IMR-90 (cell line): ENCODE results near the gene PPP1R12B. TPM values are rescaled to one million over a fixed set of nuclear protein-coding genes. Genes with fewer than 3 reads are reported as not detected.

ENCODE experiments used
- ATAC-seq: fragments of 200-7000 bp; cut with Tn5 transposase; 2 replicates; pipeline ENCODE4 v1.9.1; 2020; ENCODE audit warnings: low read depth, mild to moderate bottlenecking, moderate library complexity
- BruUV-seq: library from RNA; stranded (reverse); fragments of 400-500 nt; replicated peaks from 2 replicates; lab custom pipeline; 2021; lab: Mats Ljungman, UMichigan
- CTCF ChIA-PET: fragments of 300-600 bp; formaldehyde crosslinking; extraction: SDS; loops from one replicate; lab custom pipeline; 2021; ENCODE audit warnings: antibody characterized with exemption; lab: Yijun Ruan, JAX
- POLR2A ChIA-PET: fragments of 300-600 bp; sonication (Branson Sonifier 250); formaldehyde crosslinking; loops from one replicate; lab custom pipeline; 2022; ENCODE audit warnings: antibody characterized with exemption; ENCODE audit not compliant: unreplicated experiment; lab: Charles Lee
- DNase-seq: peaks from one replicate; pipeline ENCODE4 v3.0.0; 2013
- H2AFZ ChIP-seq: replicated peaks from 2 replicates; pipeline ENCODE3; 2013; ENCODE audit warnings: low read length, mild to moderate bottlenecking; ENCODE audit not compliant: poor library complexity
- H2AK5ac ChIP-seq: 2 replicates; pipeline ENCODE4 v1.6.1; 2013; ENCODE audit warnings: low read depth, low read length, inconsistent platforms
- H2AK9ac ChIP-seq: replicated peaks from 2 replicates; pipeline ENCODE3; 2013; ENCODE audit warnings: mild to moderate bottlenecking, low read depth, low read length, moderate library complexity; ENCODE audit not compliant: poor library complexity
- H2BK120ac ChIP-seq: 2 replicates; pipeline ENCODE4 v1.6.1; 2013; ENCODE audit warnings: low read depth, low read length, inconsistent platforms
- H2BK15ac ChIP-seq: 3 replicates; pipeline ENCODE4 v1.6.1; 2013; ENCODE audit warnings: low read depth, low read length, inconsistent platforms
- H2BK20ac ChIP-seq: 2 replicates; pipeline ENCODE4 v1.6.1; 2013; ENCODE audit warnings: low read depth, mild to moderate bottlenecking, inconsistent platforms, low read length, moderate library complexity
- H2BK5ac ChIP-seq: 2 replicates; pipeline ENCODE4 v1.6.1; 2013; ENCODE audit warnings: mild to moderate bottlenecking, low read depth, low read length, inconsistent platforms; ENCODE audit not compliant: poor library complexity, severe bottlenecking
- H3K14ac ChIP-seq: replicated peaks from 2 replicates; pipeline ENCODE4 v1.6.1; 2013; ENCODE audit warnings: low read depth, low read length, inconsistent platforms
- H3K18ac ChIP-seq: 2 replicates; pipeline ENCODE4 v1.6.1; 2013; ENCODE audit warnings: low read depth, low read length, control low read depth
- H3K23ac ChIP-seq: 2 replicates; pipeline ENCODE4 v1.6.1; 2013; ENCODE audit warnings: low read depth, low read length, inconsistent platforms
- H3K27ac ChIP-seq: 2 replicates; pipeline ENCODE4 v1.5.1; 2013; ENCODE audit warnings: mild to moderate bottlenecking, control low read depth, low read length; ENCODE audit not compliant: insufficient read depth
- H3K27me3 ChIP-seq: 2 replicates; pipeline ENCODE4 v1.6.1; 2013; ENCODE audit warnings: low read length; ENCODE audit not compliant: control insufficient read depth, insufficient read depth
- H3K36me3 ChIP-seq: 2 replicates; pipeline ENCODE4 v1.6.1; 2013; ENCODE audit warnings: low read length, mixed read lengths; ENCODE audit not compliant: control insufficient read depth, insufficient read depth
- H3K4ac ChIP-seq: 2 replicates; pipeline ENCODE4 v1.6.1; 2013; ENCODE audit warnings: low read depth, low read length, inconsistent platforms
- H3K4me1 ChIP-seq: 2 replicates; pipeline ENCODE4 v1.6.1; 2013; ENCODE audit warnings: low read length, mixed read lengths; ENCODE audit not compliant: control insufficient read depth, insufficient read depth
- H3K4me2 ChIP-seq: 2 replicates; pipeline ENCODE4 v1.6.1; 2013; ENCODE audit warnings: low read depth, mild to moderate bottlenecking, control low read depth, low read length, moderate library complexity
- H3K4me3 ChIP-seq: 2 replicates; pipeline ENCODE4 v1.5.1; 2013; ENCODE audit warnings: low read depth, mild to moderate bottlenecking, control low read depth, low read length, moderate library complexity; ENCODE audit not compliant: insufficient read depth
- H3K56ac ChIP-seq: 2 replicates; pipeline ENCODE4 v1.6.1; 2013; ENCODE audit warnings: low read length, inconsistent platforms; ENCODE audit not compliant: insufficient read depth; ENCODE audit errors: extremely low read depth
- H3K79me1 ChIP-seq, 2 experiments: 2 replicates each; pipeline ENCODE4 v1.6.1; 2013; ENCODE audit warnings: low read length in 2 of 2, inconsistent platforms in 1 of 2, low read depth in 1 of 2
- H3K9ac ChIP-seq: 2 replicates; pipeline ENCODE4 v1.6.1; 2013; ENCODE audit warnings: low read depth, low read length, control low read depth
- H3K9me1 ChIP-seq: 2 replicates; pipeline ENCODE4 v1.6.1; 2013; ENCODE audit warnings: low read length, inconsistent platforms; ENCODE audit not compliant: insufficient read depth
- H3K9me3 ChIP-seq: 2 replicates; pipeline ENCODE4 v1.6.1; 2013; ENCODE audit warnings: low read length; ENCODE audit not compliant: control insufficient read depth, insufficient read depth
- H4K20me1 ChIP-seq: 2 replicates; pipeline ENCODE4 v1.6.1; 2013; ENCODE audit warnings: low read length, inconsistent platforms; ENCODE audit not compliant: insufficient read depth
- H4K5ac ChIP-seq: 2 replicates; pipeline ENCODE4 v1.6.1; 2013; ENCODE audit warnings: mild to moderate bottlenecking, low read depth, low read length, control low read depth
- H4K8ac ChIP-seq, 2 experiments: 2 replicates each; pipeline ENCODE4 v1.6.1; 2013; ENCODE audit warnings: low read depth in 2 of 2, low read length in 2 of 2, control low read depth in 1 of 2, inconsistent platforms in 1 of 2
- H4K91ac ChIP-seq: 2 replicates; pipeline ENCODE4 v1.6.1; 2013; ENCODE audit warnings: low read depth, low read length, inconsistent platforms; ENCODE audit not compliant: insufficient read depth
- BHLHE40 ChIP-seq: fragments of 150-350 bp; IDR thresholded peaks from 2 replicates; pipeline ENCODE4 v1.6.1; 2016; ENCODE audit warnings: mild to moderate bottlenecking, low read depth, low read length
- CEBPB ChIP-seq: IDR thresholded peaks from 2 replicates; pipeline ENCODE4 v1.6.1; 2012; ENCODE audit warnings: low read depth, low read length, improper control_type of control experiment
- CHD1 ChIP-seq: IDR thresholded peaks from 2 replicates; pipeline ENCODE4 v1.6.1; 2012; ENCODE audit warnings: low read depth, low read length, improper control_type of control experiment
- ELK1 ChIP-seq: fragments of 150-350 bp; IDR thresholded peaks from 2 replicates; pipeline ENCODE4 v1.6.1; 2016; ENCODE audit warnings: low read depth, mild to moderate bottlenecking, low read length, moderate library complexity, borderline replicate concordance
- FOS ChIP-seq: fragments of 150-350 bp; IDR thresholded peaks from 2 replicates; pipeline ENCODE4 v1.6.1; 2016; ENCODE audit warnings: low read depth, low read length
- MAFK ChIP-seq: IDR thresholded peaks from 2 replicates; pipeline ENCODE4 v1.6.1; 2012; ENCODE audit warnings: low read depth, low read length, improper control_type of control experiment
- MAZ ChIP-seq: IDR thresholded peaks from 2 replicates; pipeline ENCODE4 v1.6.1; 2012; ENCODE audit warnings: low read depth, mild to moderate bottlenecking, low read length, improper control_type of control experiment, moderate library complexity, borderline replicate concordance
- MXI1 ChIP-seq: IDR thresholded peaks from 2 replicates; pipeline ENCODE4 v1.6.1; 2012; ENCODE audit warnings: low read depth, mild to moderate bottlenecking, low read length, moderate library complexity, borderline replicate concordance
- NFE2L2 ChIP-seq: fragments of 150-350 bp; IDR thresholded peaks from 2 replicates; pipeline ENCODE4 v1.6.1; 2016; ENCODE audit warnings: low read depth, mild to moderate bottlenecking, low read length
- POLR2A ChIP-seq: IDR thresholded peaks from 2 replicates; pipeline ENCODE4 v1.6.1; 2012; ENCODE audit warnings: mild to moderate bottlenecking, low read depth, low read length
- RCOR1 ChIP-seq: IDR thresholded peaks from 2 replicates; pipeline ENCODE4 v1.6.1; 2012; ENCODE audit warnings: mild to moderate bottlenecking, low read length, improper control_type of control experiment; ENCODE audit not compliant: insufficient replicate concordance
- RFX5 ChIP-seq: IDR thresholded peaks from 2 replicates; pipeline ENCODE4 v1.8.0; 2012; ENCODE audit warnings: low read depth, mild to moderate bottlenecking, low read length, moderate library complexity
- SMC3 ChIP-seq: fragments of 150-350 bp; IDR thresholded peaks from 2 replicates; pipeline ENCODE4 v1.6.1; 2016; ENCODE audit warnings: low read depth, mild to moderate bottlenecking, antibody characterized with exemption, low read length, moderate library complexity
- USF2 ChIP-seq: fragments of 150-350 bp; IDR thresholded peaks from 2 replicates; pipeline ENCODE4 v1.6.1; 2017; ENCODE audit warnings: mild to moderate bottlenecking, antibody characterized with exemption, low read length, low read depth
- WGBS, 2 experiments: methylation state at CpG; one replicate each; pipeline versions ENCODE4 v1.1.5 to v1.1.7; 2013; ENCODE audit warnings: missing lambda C conversion rate in 2 of 2; ENCODE audit not compliant: insufficient read length in 1 of 2; ENCODE audit errors: extremely low coverage in 2 of 2; 5-methylcytosine and 5-hydroxymethylcytosine counted together
- dilution Hi-C: fragments of 300-500 bp; cut with HindIII; formaldehyde crosslinking; loops from one replicate; pipeline ENCODE4 v1.14.3; 2018; ENCODE audit warnings: low sequenced_read_pairs; ENCODE audit not compliant: unreplicated experiment
- in situ Hi-C: fragments of 300-500 bp; cut with MboI; formaldehyde crosslinking; loops from 3 replicates; pipeline ENCODE4 v1.14.3; 2019; ENCODE audit warnings: low sequenced_read_pairs, inconsistent platforms, mixed read lengths
- intact Hi-C: fragments of 100-400 bp; cut with micrococcal nuclease; formaldehyde crosslinking; loops from 2 replicates; pipeline ENCODE4 v1.10.0; 2022
- polyA plus RNA-seq, 3 experiments: library from polyadenylated mRNA; depleted of rRNA; stranded (reverse); fragments of >200 nt; gene quantifications; 2 replicates each; pipeline ENCODE4 v1.2.3, GENCODE V29; 2012; ENCODE audit warnings: low replicate concordance in 1 of 3
- total RNA-seq: library from RNA; depleted of rRNA; stranded (reverse); fragments of >200 nt; gene quantifications from 2 replicates; pipeline ENCODE4 v1.2.3, GENCODE V29; 2012

The PPP1R12B gene
- total and polyA plus RNA-seq, 2 of the 4 experiments (the other 2 are of a cell fraction), result 8.5 to 12.0 TPM

- peak; percentile 15; the same call in 1 of the 2 replicates for ATAC-seq
- CTCF ChIA-PET, result interaction anchor here (0.5 to 2.1 kb wide), 11 partner anchors 14 to 740 kb away, joined by 3 to 15 read pairs (median 6); no protein-coding TSS in a partner anchor
- H3K56ac ChIP-seq, result no peak overlapping the region
Observed at GRCh38 chr1:202600432-202601041, 252.0 kb downstream of the PPP1R12B start.

More at GRCh38 chr1:202600432-202601041, 252.0 kb downstream of the PPP1R12B start:
- H2AK9ac ChIP-seq, result peak overlapping the region; percentile 86
- no peak overlapping the region for H3K4me2 ChIP-seq
- H3K27me3 ChIP-seq, result no peaks in the 10 kb centered on the region
- no peak for DNase-seq
- H4K8ac ChIP-seq, result 0 out of 4 replicates have a peak overlapping the region, but pooled peaks of 1 of the 2 experiments have one; percentile 53
- no peak overlapping the region for H3K18ac ChIP-seq
- H3K9me1 ChIP-seq, result peaks cover 5% of the 10 kb centered on the region
- H3K27ac ChIP-seq, result no peak overlapping the region
- no peak overlapping the region for H3K9ac ChIP-seq
- intact Hi-C loops (loop anchor here (1.0 to 5.0 kb wide), 4 partner anchors 95 to 258 kb away; no protein-coding TSS in a partner anchor), in situ Hi-C loops (no loop called here), dilution Hi-C loops (no loop called here)
- 80% methylated on average over 1 of the region's 10 CpGs; no CpG with 5 or more reads in 1 of the 2 experiments for WGBS, 2 experiments
- no peak overlapping the region for H3K4me3 ChIP-seq
- H2BK120ac ChIP-seq, result peak overlapping the region; percentile 98
- H3K4me1 ChIP-seq, result peaks cover 6% of the 10 kb centered on the region; the same call in 1 of the 2 replicates
- BruUV-seq, result no TSS peak
- H2BK5ac ChIP-seq, result no peak overlapping the region
- H2BK20ac ChIP-seq, result peak overlapping the region; percentile 98
- H2AFZ ChIP-seq, result peak overlapping the region; percentile 90
- no peaks in the 10 kb centered on the region for H4K20me1 ChIP-seq
- peak overlapping the region; percentile 87; the same call in 1 of the 2 replicates for H2AK5ac ChIP-seq
- no peak overlapping the region for H3K23ac ChIP-seq
- POLR2A ChIA-PET, result no interaction called here
- H3K36me3 ChIP-seq, result no peaks in the 10 kb centered on the region
- no peak for TF ChIP-seq RFX5
- TF ChIP-seq ELK1, result no peak
- TF ChIP-seq CEBPB, result no peak
- TF ChIP-seq FOS, result no peak
- no peak for TF ChIP-seq MAFK
- no peak for TF ChIP-seq POLR2A
- no peak for TF ChIP-seq RCOR1
- no peak for TF ChIP-seq MXI1
- no peak for TF ChIP-seq SMC3
- TF ChIP-seq CHD1, result no peak
- TF ChIP-seq MAZ, result no peak
- TF ChIP-seq BHLHE40, result no peak
- no peak for TF ChIP-seq USF2
- no peak for TF ChIP-seq NFE2L2
- peak overlapping the region; percentile 58; the same call in 1 of the 3 replicates for H2BK15ac ChIP-seq
- H3K9me3 ChIP-seq, result no peaks in the 10 kb centered on the region
- no peak overlapping the region for H4K5ac ChIP-seq
- H3K14ac ChIP-seq, result peak overlapping the region; percentile 69
- H3K79me1 ChIP-seq, result no peaks in the 10 kb centered on the region
- peak overlapping the region; percentile 63 for H4K91ac ChIP-seq
- H3K4ac ChIP-seq, result peak overlapping the region; percentile 96
